Measurements from ENCODE around the gene PUM2.

GRCh38 chr2:20346565-20347381 lies 3.9 kb downstream of the PUM2 start:
- TF ChIP-seq EZH2 (IDR thresholded peaks at IDR 0.05; ENCODE audit: borderline replicate concordance, low read depth, low read length, poor library complexity, severe bottlenecking) (no peak), CTCF (conservative IDR thresholded peaks at IDR 0.05; ENCODE audit: low read depth, low read length) (no peak)

Measured in A673 (cell line).